GM19025 (cell line): ENCODE data around the gene HPS1.

Experiments used
- ATAC-seq: cut with Tn5 transposase; IDR thresholded peaks from one replicate; pipeline ENCODE4 v1.9.1; 2021; ENCODE audit warnings: mild to moderate bottlenecking, low read depth, moderate library complexity; ENCODE audit not compliant: unreplicated experiment

Gene HPS1

DNA sequence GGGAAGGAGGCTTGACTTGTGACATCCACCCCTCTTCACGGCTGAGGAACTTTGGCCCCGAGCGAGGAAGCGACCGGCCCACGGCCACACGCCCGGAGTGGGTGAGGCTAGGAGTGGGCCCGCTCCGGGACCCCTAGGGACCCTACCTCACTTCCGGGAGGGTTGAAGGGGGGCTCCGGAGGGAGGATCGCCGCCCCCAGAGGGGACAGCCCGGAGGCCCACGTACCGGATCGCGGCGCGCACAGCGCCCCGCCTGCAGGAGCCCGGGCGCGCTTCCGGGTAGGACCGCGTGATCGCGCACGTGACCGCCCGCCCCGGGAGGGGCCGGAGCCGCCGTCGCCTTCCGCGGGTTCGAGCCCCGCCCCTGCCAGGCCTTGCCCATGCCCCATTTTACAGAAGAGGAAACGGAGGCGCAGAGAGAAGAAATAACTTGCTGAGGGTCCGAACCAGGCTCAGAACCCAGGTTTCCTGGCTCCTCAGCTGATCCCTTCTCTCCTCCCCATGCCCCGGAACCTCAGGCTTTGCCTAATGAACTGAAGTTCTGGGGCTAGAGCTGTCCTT is at the start of gene HPS1:
TSS of gene HPS1 (minus strand) at position 275 of the 561 bp plus-strand sequence. CDS start 3,695 bp downstream, outside the sequence.
- ATAC-seq = peak; percentile 95

- ATAC-seq = no peak
Measured at GRCh38 chr10:98492763-98493162, 46.0 kb upstream of the HPS1 start.

- no peak for ATAC-seq
Measured at GRCh38 chr10:98489561-98490481, 43.1 kb upstream of the HPS1 start.

DNA sequence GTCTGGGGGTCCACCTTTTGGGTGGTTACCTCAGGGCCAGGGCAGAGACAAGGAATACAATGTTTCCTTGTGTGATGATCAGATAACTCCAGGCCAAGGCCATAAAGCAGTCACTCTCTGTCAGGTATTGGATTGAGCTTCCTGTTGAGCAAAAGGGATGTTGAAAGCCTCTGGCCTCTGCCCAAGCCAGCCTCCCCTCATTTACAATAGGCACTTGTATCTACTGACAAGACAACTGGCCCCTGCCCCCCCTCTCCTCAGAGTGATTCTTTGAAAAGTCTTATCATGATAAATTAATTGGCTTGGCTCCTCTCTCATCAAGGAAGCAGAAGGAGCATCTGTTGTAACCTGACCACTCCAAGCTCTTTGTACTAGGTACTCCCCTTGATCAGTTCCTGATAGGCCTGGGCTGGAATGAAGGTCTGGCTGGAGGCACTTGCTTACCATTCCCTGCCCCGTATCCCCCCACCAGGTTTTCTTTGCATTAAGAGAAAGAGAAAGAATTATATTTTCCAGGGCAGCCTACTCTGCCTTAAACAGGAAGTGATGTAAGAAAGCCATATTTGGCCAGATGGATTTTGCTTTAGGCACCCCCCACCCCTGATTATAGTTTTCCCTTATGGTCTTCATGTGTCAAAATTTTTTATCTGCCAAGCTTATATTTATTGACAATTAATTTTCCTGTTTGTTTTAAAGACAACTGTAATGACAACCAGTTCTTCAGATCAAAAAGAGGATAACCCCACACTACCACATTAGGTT is 42.1 kb upstream of the HPS1 start:
- ATAC-seq = no peak

DNA sequence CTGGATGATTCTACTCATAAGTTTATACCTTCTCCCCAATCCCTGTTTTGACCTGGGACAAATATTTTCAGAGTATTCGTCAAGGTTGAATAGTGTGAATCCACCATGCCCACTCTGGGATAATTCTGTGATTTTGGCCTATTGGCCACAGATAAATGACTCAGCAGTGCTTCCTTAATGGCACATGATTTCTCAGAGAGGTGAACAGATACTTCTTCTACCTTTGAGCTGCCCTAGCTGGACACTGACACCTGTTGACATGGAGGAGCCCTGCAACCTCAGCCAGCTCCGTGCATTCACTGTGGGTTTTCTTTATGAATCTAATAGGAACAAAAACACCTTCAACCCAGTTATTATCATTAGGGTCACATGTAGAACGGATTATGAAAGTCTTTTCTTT is 40.9 kb upstream of the HPS1 start:
- no peak for ATAC-seq

- ATAC-seq = no peak
Measured at GRCh38 chr10:98486421-98486820, 39.7 kb upstream of the HPS1 start.

GRCh38 chr10:98485959-98486358 is 39.2 kb upstream of the HPS1 start:
- ATAC-seq = no peak

DNA sequence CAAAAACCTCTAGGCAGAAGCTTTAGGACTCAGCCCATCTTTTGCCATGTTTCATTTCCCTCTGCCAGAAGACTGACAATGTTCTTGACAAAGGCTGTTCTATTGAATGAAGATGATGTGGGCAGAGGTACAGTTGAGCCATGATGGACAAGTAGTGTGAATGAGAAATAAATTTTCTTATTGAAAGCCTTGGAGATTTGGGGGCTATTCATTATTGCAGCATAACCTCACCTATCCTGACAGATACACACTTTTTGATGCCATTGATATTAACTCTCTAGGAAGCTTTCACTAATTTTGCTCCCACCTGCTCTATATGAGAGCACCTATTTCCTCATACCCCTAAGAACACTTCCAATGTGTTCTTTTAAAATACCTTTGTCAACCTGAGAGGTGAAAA is 36.9 kb upstream of the HPS1 start:
- ATAC-seq = no peak

DNA sequence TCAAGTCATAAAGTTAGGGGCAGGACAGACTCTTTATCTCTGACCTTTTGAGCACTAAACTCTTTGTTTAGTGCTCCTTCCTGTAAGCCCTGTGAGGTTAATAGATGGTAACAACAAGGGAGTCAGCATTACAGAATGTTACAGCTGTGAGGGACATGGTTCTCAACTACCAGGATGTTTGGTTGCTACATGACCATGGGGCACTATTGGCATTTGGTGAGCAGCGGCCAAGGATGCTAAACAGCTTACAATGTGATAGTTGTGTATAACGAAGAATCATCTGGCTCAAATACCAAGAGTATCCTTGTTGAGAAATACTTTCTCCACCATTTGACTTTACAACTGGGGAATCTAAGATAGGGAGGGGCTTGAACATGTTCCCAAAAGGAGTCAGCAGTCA is 35.4 kb upstream of the HPS1 start:
- ATAC-seq = no peak

DNA sequence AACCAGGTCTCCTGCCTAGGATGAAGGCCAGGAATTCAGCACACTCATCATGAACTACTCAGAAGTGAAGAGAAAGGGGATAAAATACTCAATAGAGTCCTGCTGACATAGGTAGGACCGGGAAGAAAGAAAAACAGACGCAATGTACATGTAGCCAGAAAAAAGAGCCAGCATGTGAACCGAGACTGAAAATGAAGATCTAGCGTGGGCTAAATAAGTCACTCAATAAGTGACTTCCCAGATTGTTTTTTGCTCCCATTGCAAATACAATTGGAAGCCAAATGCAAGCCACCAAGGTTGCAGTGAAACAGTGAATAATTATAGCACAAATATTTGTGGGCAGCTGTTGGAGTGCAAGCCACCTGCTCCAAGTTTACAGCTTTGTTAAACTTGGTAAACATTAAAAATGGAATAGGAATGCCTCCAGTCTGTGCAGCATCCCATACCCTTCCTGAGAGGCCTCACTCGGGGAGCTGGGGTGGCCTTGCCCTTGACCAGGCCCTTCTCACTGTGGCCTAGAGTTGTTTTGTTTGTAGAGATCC is 34.7 kb upstream of the HPS1 start:
- no peak for ATAC-seq

DNA sequence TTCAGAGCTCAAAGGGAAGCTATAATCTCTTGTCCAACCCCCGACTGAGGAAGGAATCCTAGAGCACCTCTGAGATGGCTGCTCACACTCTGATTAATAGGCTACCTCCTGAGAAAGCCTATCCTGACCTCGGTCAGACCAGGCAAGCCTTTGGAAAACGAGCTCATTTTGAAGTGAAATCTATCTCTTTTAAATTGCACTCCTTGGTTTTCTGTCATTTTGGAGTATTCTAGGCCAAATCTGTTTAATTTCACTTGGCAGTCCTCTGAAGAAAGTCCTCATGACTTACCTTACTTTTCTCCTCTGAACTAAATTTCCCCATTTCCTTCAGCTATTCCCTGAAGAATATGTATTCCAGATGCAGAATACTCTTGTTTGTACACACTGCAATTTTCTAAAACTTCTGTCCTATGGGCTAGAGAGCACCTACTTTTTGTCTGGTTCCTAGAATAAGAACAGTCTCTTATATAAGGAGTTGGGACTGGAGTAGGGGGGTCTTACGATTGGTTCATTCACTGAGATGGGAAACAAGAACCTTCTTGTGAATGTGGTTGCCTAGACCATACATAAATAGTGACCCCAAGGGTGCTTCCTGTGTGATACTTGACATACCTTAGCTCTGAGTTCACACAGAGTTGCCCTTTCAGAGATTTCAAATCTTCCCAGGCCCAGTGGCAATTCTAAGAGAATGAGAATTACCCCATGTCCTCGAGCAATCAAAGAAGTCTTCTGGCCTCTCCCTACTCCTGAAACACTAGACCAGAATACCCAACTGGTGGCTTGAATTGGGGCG is 31.9 kb upstream of the HPS1 start:
- no peak for ATAC-seq

DNA sequence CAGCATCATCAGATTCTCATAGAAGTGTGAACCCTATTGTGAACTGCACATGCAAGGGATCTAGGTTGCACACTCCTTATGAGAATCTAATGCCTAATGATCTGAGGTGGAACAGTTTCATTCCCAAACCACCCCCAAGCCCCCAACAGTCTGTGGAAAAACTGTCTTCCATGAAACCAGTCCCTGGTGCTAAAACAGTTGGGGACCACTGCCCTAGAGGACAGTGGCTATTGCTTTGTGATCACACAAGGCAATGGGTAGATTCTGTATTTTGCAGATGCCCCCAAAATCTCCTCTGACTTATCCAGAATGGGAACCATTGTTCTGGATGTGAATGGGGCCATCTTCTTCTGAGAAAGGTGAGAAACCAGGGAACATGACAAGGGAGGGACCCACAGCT is 31.1 kb upstream of the HPS1 start:
- ATAC-seq = no peak

- ATAC-seq = no peak
Measured at GRCh38 chr10:98474628-98475027, 27.9 kb upstream of the HPS1 start.

- no peak for ATAC-seq
Measured at GRCh38 chr10:98472196-98472595, 25.5 kb upstream of the HPS1 start.

DNA sequence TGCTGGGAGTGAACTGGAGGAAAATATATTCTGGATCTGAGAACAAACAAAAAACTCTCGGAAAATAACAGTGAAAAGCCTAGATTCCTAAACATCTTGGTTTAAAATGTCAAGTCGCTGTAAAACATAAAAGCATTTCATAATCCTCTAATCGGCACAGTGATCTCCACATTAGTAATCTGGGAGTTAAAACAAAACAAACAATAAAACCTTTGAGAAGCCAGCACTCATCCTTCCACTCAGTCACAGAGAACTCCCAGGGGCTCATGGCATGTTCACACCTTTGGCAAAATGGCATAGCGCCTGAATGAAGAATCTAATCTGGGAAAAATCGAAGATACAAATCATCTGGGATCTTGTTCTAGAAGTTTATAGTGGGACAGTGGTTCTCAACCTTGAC is 24.1 kb upstream of the HPS1 start:
- ATAC-seq = no peak

GRCh38 chr10:98469001-98469931 is 22.5 kb upstream of the HPS1 start:
- ATAC-seq = no peak

DNA sequence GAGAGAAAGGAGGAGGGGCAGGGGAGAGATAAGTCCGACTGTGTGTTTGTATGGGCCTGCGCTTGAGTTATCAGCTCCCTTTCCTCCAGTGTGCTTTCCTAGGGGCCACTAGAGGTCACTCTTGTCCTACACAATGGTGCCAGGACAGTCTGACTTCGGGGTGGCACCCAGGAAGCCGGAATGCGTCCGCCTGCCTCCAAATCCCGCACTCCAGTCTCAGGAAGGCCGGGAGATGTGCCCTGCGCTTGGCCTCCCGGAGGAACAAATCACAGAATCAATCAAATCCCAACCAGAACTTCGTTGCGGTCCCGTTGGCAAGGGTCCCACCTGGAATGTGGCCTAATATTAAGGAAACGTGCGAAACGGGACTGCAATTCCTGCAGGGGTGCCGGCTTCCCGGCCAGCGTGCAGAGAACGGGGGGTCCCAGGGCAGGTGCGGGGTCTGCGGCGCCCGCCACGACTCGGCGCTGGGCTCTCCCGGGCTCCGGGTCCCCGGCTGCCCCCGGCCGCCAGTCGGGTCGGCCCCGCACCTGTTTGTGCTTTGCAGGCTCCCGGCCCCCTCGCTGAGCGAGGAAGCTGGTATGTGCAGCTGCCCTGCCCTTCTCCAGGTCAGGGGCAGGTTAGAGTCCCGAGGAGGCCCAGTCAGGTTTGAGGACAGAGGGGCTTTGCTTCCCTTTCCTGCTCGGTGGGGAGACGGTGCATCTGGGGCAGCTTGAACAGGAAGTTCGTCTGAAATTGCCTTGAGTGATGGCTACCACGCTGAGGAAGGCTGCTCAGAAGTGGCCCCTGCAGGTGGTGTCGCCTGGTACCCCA is 21.0 kb upstream of the HPS1 start:
- peak; percentile 81 for ATAC-seq

GRCh38 chr10:98466861-98467505 is 20.2 kb upstream of the HPS1 start:
- no peak for ATAC-seq
